ENCODE data around the gene DLGAP1.

DLGAP1 gene

GRCh38 chr18:3675994-3676393 is 779.1 kb downstream of the DLGAP1 start:
- ATAC-seq: no peak
- TF ChIP-seq PPARA (CRISPR knock-in tag; IDR thresholded peaks at IDR 0.05; ENCODE audit: borderline replicate concordance): no peak
- TF ChIP-seq CSDC2 (CRISPR knock-in tag; IDR thresholded peaks at IDR 0.05): no peak
- TF ChIP-seq, protein P1, sequence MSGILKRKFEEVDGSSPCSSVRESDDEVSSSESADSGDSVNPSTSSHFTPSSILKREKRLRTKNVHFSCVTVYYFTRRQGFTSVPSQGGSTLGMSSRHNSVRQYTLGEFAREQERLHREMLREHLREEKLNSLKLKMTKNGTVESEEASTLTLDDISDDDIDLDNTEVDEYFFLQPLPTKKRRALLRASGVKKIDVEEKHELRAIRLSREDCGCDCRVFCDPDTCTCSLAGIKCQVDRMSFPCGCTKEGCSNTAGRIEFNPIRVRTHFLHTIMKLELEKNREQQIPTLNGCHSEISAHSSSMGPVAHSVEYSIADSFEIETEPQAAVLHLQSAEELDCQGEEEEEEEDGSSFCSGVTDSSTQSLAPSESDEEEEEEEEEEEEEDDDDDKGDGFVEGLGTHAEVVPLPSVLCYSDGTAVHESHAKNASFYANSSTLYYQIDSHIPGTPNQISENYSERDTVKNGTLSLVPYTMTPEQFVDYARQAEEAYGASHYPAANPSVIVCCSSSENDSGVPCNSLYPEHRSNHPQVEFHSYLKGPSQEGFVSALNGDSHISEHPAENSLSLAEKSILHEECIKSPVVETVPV (CRISPR knock-in tag; IDR thresholded peaks at IDR 0.05): no peak
- no peak for TF ChIP-seq SNAI2 (CRISPR knock-in tag; IDR thresholded peaks at IDR 0.05)
- no peak for TF ChIP-seq ZC3H10 (CRISPR knock-in tag; IDR thresholded peaks at IDR 0.05)
- no peak for TF ChIP-seq TOX (CRISPR knock-in tag; IDR thresholded peaks at IDR 0.05; ENCODE audit: borderline replicate concordance)
- no peak for TF ChIP-seq ZNF565 (CRISPR knock-in tag; conservative IDR thresholded peaks at IDR 0.05; ENCODE audit: low read depth)
- TF ChIP-seq BACH2 (CRISPR knock-in tag; IDR thresholded peaks at IDR 0.05; ENCODE audit: borderline replicate concordance): no peak
- no peak for TF ChIP-seq ZNF8 (CRISPR knock-in tag; IDR thresholded peaks at IDR 0.05)
- no peak for TF ChIP-seq TCF4 (CRISPR knock-in tag; IDR thresholded peaks at IDR 0.05; ENCODE audit: borderline replicate concordance)
- no peak for TF ChIP-seq ISL1 (CRISPR knock-in tag; IDR thresholded peaks at IDR 0.05)
- TF ChIP-seq POU6F1 (CRISPR knock-in tag; IDR thresholded peaks at IDR 0.05; ENCODE audit: borderline replicate concordance, low read depth): no peak
- no peak for TF ChIP-seq OSR1 (CRISPR knock-in tag; IDR thresholded peaks at IDR 0.05)

DNA sequence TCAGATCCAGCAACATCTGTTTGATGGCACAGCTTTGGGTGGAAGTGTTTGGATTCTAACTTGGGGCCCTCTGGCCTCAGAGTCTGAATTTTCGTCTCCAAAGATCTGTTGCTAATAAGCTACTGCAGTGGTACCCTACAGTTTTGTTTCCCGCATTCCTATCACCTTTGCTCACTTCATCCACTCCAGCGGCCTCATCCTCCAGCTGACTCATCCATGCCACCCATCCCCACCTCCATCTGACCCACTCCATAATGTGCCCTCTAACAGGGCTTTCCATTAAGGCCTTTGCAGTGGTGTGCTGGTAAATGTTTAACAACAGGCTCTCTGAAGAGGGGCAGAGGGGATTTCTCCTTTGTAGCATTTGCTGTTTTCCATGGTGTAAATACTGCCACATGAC is 779.7 kb downstream of the DLGAP1 start:
- peak; percentile 65 for ATAC-seq
- TF ChIP-seq GLIS3 (CRISPR knock-in tag; IDR thresholded peaks at IDR 0.05) (no peak), PPARA (CRISPR knock-in tag; IDR thresholded peaks at IDR 0.05; ENCODE audit: borderline replicate concordance) (no peak), ARNTL (CRISPR knock-in tag; IDR thresholded peaks at IDR 0.05; ENCODE audit: borderline replicate concordance, low read depth) (no peak), ISL1 (CRISPR knock-in tag; IDR thresholded peaks at IDR 0.05) (no peak), ZFP30 (CRISPR knock-in tag; IDR thresholded peaks at IDR 0.05) (no peak), ZC3H10 (CRISPR knock-in tag; IDR thresholded peaks at IDR 0.05) (no peak), ZNF70 (CRISPR knock-in tag; IDR thresholded peaks at IDR 0.05) (no peak), TOX (CRISPR knock-in tag; IDR thresholded peaks at IDR 0.05; ENCODE audit: borderline replicate concordance) (no peak), ESRRG (CRISPR knock-in tag; IDR thresholded peaks at IDR 0.05) (no peak), ZNF8 (CRISPR knock-in tag; IDR thresholded peaks at IDR 0.05) (no peak), OSR1 (CRISPR knock-in tag; IDR thresholded peaks at IDR 0.05) (no peak), TSHZ2 (CRISPR knock-in tag; IDR thresholded peaks at IDR 0.05) (no peak), POU6F1 (CRISPR knock-in tag; IDR thresholded peaks at IDR 0.05; ENCODE audit: borderline replicate concordance, low read depth) (no peak), SNAI2 (CRISPR knock-in tag; IDR thresholded peaks at IDR 0.05) (no peak), CSDC2 (CRISPR knock-in tag; IDR thresholded peaks at IDR 0.05) (no peak), ZFP3 (CRISPR knock-in tag; IDR thresholded peaks at IDR 0.05) (no peak), TCF4 (CRISPR knock-in tag; IDR thresholded peaks at IDR 0.05; ENCODE audit: borderline replicate concordance) (no peak)
- TF ChIP-seq, protein P2, sequence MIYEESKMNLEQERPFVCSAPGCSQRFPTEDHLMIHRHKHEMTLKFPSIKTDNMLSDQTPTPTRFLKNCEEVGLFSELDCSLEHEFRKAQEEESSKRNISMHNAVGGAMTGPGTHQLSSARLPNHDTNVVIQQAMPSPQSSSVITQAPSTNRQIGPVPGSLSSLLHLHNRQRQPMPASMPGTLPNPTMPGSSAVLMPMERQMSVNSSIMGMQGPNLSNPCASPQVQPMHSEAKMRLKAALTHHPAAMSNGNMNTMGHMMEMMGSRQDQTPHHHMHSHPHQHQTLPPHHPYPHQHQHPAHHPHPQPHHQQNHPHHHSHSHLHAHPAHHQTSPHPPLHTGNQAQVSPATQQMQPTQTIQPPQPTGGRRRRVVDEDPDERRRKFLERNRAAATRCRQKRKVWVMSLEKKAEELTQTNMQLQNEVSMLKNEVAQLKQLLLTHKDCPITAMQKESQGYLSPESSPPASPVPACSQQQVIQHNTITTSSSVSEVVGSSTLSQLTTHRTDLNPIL (CRISPR knock-in tag; IDR thresholded peaks at IDR 0.05; ENCODE audit: low read depth): no peak
- TF ChIP-seq, protein P1 (CRISPR knock-in tag; IDR thresholded peaks at IDR 0.05): no peak

Data from SK-N-SH treated with all-trans-retinoic acid at 6 μM for 48 hours (cell line).